CD14-positive monocyte (primary cell): Measurements from ENCODE around the gene F2RL3. TPM values are rescaled to one million over a fixed set of nuclear protein-coding genes. Genes with fewer than 3 reads are reported as not detected.

Experiments
- DNase-seq, 3 donors: peaks; one replicate each; pipeline ENCODE4 v3.0.0-alpha.2; 2011 to 2022
- H2AFZ ChIP-seq: 2 replicates; pipeline ENCODE4 v1.6.0; 2012; ENCODE audit warnings: mild to moderate bottlenecking, low read depth, low read length, inconsistent platforms; ENCODE audit not compliant: insufficient read depth, poor library complexity, severe bottlenecking
- H3K27ac ChIP-seq, 2 donors: 1 replicate in 1 of 2; 2 replicates in 1 of 2; pipeline ENCODE4 v1.5.1; 2012 to 2013; ENCODE audit warnings: low read length in 2 of 2, control low read depth in 1 of 2, inconsistent platforms in 1 of 2, low read depth in 1 of 2, mild to moderate bottlenecking in 1 of 2
- H3K27me3 ChIP-seq, 2 donors: one replicate each; pipeline versions ENCODE4 v1.6.0 to v1.6.1; 2011 to 2013; ENCODE audit warnings: low read length in 2 of 2; ENCODE audit not compliant: control insufficient read depth in 2 of 2, insufficient read depth in 2 of 2
- H3K36me3 ChIP-seq, 2 donors: replicated peaks in 1 of 2; 1 replicate in 1 of 2; 2 replicates in 1 of 2; pipeline versions ENCODE4 v1.5.1 to v1.6.1; 2012 to 2013; ENCODE audit warnings: low read length in 2 of 2, control low read depth in 1 of 2, inconsistent platforms in 1 of 2, mild to moderate bottlenecking in 1 of 2; ENCODE audit not compliant: insufficient read depth in 2 of 2, control insufficient read depth in 1 of 2
- H3K4me1 ChIP-seq, 2 donors: 1 replicate in 1 of 2; 2 replicates in 1 of 2; pipeline versions ENCODE4 v1.5.1 to v1.6.1; 2012 to 2013; ENCODE audit warnings: low read length in 2 of 2, control low read depth in 1 of 2, inconsistent platforms in 1 of 2, mild to moderate bottlenecking in 1 of 2, moderate library complexity in 1 of 2; ENCODE audit not compliant: insufficient read depth in 2 of 2, control insufficient read depth in 1 of 2
- H3K4me2 ChIP-seq: replicated peaks from 2 replicates; pipeline ENCODE3; 2012; ENCODE audit warnings: low read length, moderate library complexity, mild to moderate bottlenecking; ENCODE audit not compliant: poor library complexity, severe bottlenecking; ENCODE audit errors: extremely low read depth
- H3K4me3 ChIP-seq, 3 experiments: fragments of 200-600 bp in 1 of 3; sonication (generic) in 1 of 3; replicated peaks in 1 of 3; 1 replicate in 2 of 3; 2 replicates in 1 of 3; pipeline ENCODE4 v1.5.1; 2011 to 2013; ENCODE audit warnings: low read length in 3 of 3, mild to moderate bottlenecking in 3 of 3, control low read depth in 2 of 3, low read depth in 2 of 3, inconsistent platforms in 1 of 3, moderate library complexity in 1 of 3
- H3K79me2 ChIP-seq: 2 replicates; pipeline ENCODE4 v1.6.0; 2012; ENCODE audit warnings: mild to moderate bottlenecking, control low read depth, inconsistent platforms, low read length, moderate library complexity; ENCODE audit not compliant: insufficient read depth
- H3K9ac ChIP-seq: 2 replicates; pipeline ENCODE4 v1.6.0; 2017; ENCODE audit warnings: low read length, mild to moderate bottlenecking; ENCODE audit not compliant: insufficient read depth, poor library complexity, severe bottlenecking
- H3K9me3 ChIP-seq, 2 donors: replicated peaks in 1 of 2; 1 replicate in 1 of 2; 2 replicates in 1 of 2; pipeline versions ENCODE4 v1.5.1 to v1.6.1; 2012 to 2013; ENCODE audit warnings: low read length in 2 of 2, control low read depth in 1 of 2; ENCODE audit not compliant: control insufficient read depth in 1 of 2, insufficient read depth in 1 of 2
- H4K20me1 ChIP-seq: 2 replicates; pipeline ENCODE4 v1.6.0; 2012; ENCODE audit warnings: mild to moderate bottlenecking, low read length, control low read depth, moderate library complexity; ENCODE audit not compliant: insufficient read depth
- H3K27ac Mint-ChIP-seq, 7 donors: one replicate each; pipeline ENCODE4 v1.8.0; 2020; ENCODE audit warnings: mild to moderate bottlenecking in 7 of 7, mixed read lengths in 7 of 7, moderate library complexity in 6 of 7, inconsistent platforms in 2 of 7
- H3K27me3 Mint-ChIP-seq, 3 donors: one replicate each; pipeline ENCODE4 v1.8.0; 2021 to 2022; ENCODE audit warnings: low read depth in 3 of 3, mild to moderate bottlenecking in 3 of 3, mixed read lengths in 3 of 3, moderate library complexity in 3 of 3, inconsistent platforms in 1 of 3
- H3K36me3 Mint-ChIP-seq, 2 donors: one replicate each; pipeline ENCODE4 v1.8.0; 2020; ENCODE audit warnings: mixed read lengths in 2 of 2, inconsistent platforms in 1 of 2, mild to moderate bottlenecking in 1 of 2
- H3K4me1 Mint-ChIP-seq: one replicate; pipeline ENCODE4 v1.8.0; 2020; ENCODE audit warnings: mild to moderate bottlenecking, mixed read lengths
- H3K4me3 Mint-ChIP-seq, 2 donors: one replicate each; pipeline ENCODE4 v1.8.0; 2020; ENCODE audit warnings: mild to moderate bottlenecking in 2 of 2, mixed read lengths in 2 of 2, moderate library complexity in 1 of 2
- H3K9me3 Mint-ChIP-seq, 7 donors: one replicate each; pipeline ENCODE4 v1.8.0; 2020 to 2022; ENCODE audit warnings: mixed read lengths in 7 of 7, mild to moderate bottlenecking in 6 of 7, moderate library complexity in 6 of 7, inconsistent platforms in 2 of 7
- CTCF ChIP-seq: fragments of 200-600 bp; IDR thresholded peaks from one replicate; pipeline ENCODE4 v1.8.0; 2022; ENCODE audit warnings: antibody characterized with exemption, mild to moderate bottlenecking
- WGBS: methylation state at CpG from one replicate; pipeline ENCODE4 v1.1.5; 2013; ENCODE audit warnings: missing lambda C conversion rate; ENCODE audit not compliant: insufficient coverage; 5-methylcytosine and 5-hydroxymethylcytosine counted together
- intact Hi-C, 2 donors: fragments of 100-400 bp; cut with micrococcal nuclease; formaldehyde crosslinking; loops; one replicate each; pipeline versions ENCODE4 v1.15.0 to v1.15.1; 2023
- polyA plus RNA-seq, 3 donors: library from polyadenylated mRNA; depleted of rRNA in 1 of 3; unstranded in 2 of 3; stranded (reverse) in 1 of 3; fragments of 300-500 nt in 2 of 3; fragments of >200 nt in 1 of 3; fragmentation: Illumina TruSeq in 2 of 3; gene quantifications; 1 replicate in 2 of 3; 2 replicates in 1 of 3; pipeline ENCODE4 v1.2.3, GENCODE V29; 2012 to 2021

The F2RL3 gene
- polyA plus RNA-seq, 3 donors, result 0.05 TPM; not detected in 2

- peaks cover 90 to 99% of the 10 kb centered on the region in 2 donors for H3K36me3 ChIP-seq
- no peak overlapping the region for H3K4me3 ChIP-seq
- intact Hi-C loops, result no loop called here
- Mint-ChIP-seq H3K27me3 (peaks cover 0 to 2% (median 1%) of the 10 kb centered on the region in 3 donors), H3K4me1 (peaks cover 19% of the 10 kb centered on the region), H3K36me3 (peaks cover 94 to 98% of the 10 kb centered on the region in 2 donors), H3K9me3 (peaks cover 0 to 3% (median 0%) of the 10 kb centered on the region in 7 donors), H3K27ac (no peak overlapping the region), H3K4me3 (no peak overlapping the region)
- DNase-seq, result no peak
- no peak overlapping the region for H3K9ac ChIP-seq
- no peaks in the 10 kb centered on the region for H3K79me2 ChIP-seq
- no peak for TF ChIP-seq CTCF
- H4K20me1 ChIP-seq, result peaks cover 52% of the 10 kb centered on the region
- WGBS, result no CpG with 5 or more reads among the region's 1 CpG
- no peaks in the 10 kb centered on the region for H3K9me3 ChIP-seq
- no peak overlapping the region for H2AFZ ChIP-seq
- peaks cover 17 to 18% of the 10 kb centered on the region in 2 donors for H3K4me1 ChIP-seq
- no peaks in the 10 kb centered on the region for H3K27me3 ChIP-seq
- no peak overlapping the region for H3K4me2 ChIP-seq
- no peak overlapping the region for H3K27ac ChIP-seq
Observed at GRCh38 chr19:16849168-16849567, 39.6 kb upstream of the F2RL3 start.

- Histone ChIP-seq H3K4me1 (peaks cover 17 to 18% of the 10 kb centered on the region in 2 donors), H3K4me3 (no peak overlapping the region), H4K20me1 (peaks cover 44% of the 10 kb centered on the region), H2AFZ (no peak overlapping the region), H3K9ac (no peak overlapping the region), H3K79me2 (no peaks in the 10 kb centered on the region), H3K36me3 (peaks cover 90 to 99% of the 10 kb centered on the region in 2 donors), H3K27ac (no peak overlapping the region), H3K4me2 (no peak overlapping the region), H3K9me3 (no peaks in the 10 kb centered on the region), H3K27me3 (no peaks in the 10 kb centered on the region)
- DNase-seq, result no peak
- no peak for TF ChIP-seq CTCF
- H3K9me3 Mint-ChIP-seq, result peaks cover 0 to 3% (median 0%) of the 10 kb centered on the region in 7 donors
- H3K4me1 Mint-ChIP-seq, result peaks cover 19% of the 10 kb centered on the region
- H3K4me3 Mint-ChIP-seq, result no peak overlapping the region
- intact Hi-C loops, result no loop called here
- H3K27ac Mint-ChIP-seq, result no peak overlapping the region
- WGBS, result no CpG with 5 or more reads among the region's 4 CpGs
- H3K36me3 Mint-ChIP-seq, result peaks cover 94 to 98% of the 10 kb centered on the region in 2 donors
- H3K27me3 Mint-ChIP-seq, result peaks cover 0 to 2% (median 1%) of the 10 kb centered on the region in 3 donors
Observed at GRCh38 chr19:16850133-16850532, 38.7 kb upstream of the F2RL3 start.
